ENCODE results near the gene DIPK1A.

GRCh38 chr1:92933459-92933858 lies 27.8 kb downstream of the DIPK1A start:
- TF ChIP-seq, protein P1, sequence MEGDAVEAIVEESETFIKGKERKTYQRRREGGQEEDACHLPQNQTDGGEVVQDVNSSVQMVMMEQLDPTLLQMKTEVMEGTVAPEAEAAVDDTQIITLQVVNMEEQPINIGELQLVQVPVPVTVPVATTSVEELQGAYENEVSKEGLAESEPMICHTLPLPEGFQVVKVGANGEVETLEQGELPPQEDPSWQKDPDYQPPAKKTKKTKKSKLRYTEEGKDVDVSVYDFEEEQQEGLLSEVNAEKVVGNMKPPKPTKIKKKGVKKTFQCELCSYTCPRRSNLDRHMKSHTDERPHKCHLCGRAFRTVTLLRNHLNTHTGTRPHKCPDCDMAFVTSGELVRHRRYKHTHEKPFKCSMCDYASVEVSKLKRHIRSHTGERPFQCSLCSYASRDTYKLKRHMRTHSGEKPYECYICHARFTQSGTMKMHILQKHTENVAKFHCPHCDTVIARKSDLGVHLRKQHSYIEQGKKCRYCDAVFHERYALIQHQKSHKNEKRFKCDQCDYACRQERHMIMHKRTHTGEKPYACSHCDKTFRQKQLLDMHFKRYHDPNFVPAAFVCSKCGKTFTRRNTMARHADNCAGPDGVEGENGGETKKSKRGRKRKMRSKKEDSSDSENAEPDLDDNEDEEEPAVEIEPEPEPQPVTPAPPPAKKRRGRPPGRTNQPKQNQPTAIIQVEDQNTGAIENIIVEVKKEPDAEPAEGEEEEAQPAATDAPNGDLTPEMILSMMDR (IDR thresholded peaks at IDR 0.05) = no peak
- TF ChIP-seq EP300 (IDR thresholded peaks at IDR 0.05) = no peak
- TF ChIP-seq POLR2A (IDR thresholded peaks at IDR 0.05) = no peak
